A549 (cell line): ENCODE results near the gene PHF10.

Source experiments
- CEBPB ChIP-seq, 2 experiments: fragments of >200 bp in 1 of 2; sonication (Bioruptor Twin) in 1 of 2; formaldehyde crosslinking in 1 of 2; IDR thresholded peaks; 2 replicates each; pipeline ENCODE4 v1.6.1; 2012 to 2016
- EP300 ChIP-seq, 2 experiments: fragments of >200 bp; sonication (Bioruptor Twin); formaldehyde crosslinking; IDR thresholded peaks; 2 replicates in 1 of 2; 3 replicates in 1 of 2; pipeline ENCODE4 v1.6.1; 2016 to 2017
- JUN ChIP-seq, 2 experiments: fragments of >200 bp; sonication (Bioruptor Twin); formaldehyde crosslinking; IDR thresholded peaks; 2 replicates in 1 of 2; 3 replicates in 1 of 2; pipeline ENCODE4 v1.6.1; 2016 to 2017
- KDM1A ChIP-seq: fragments of 200-600 bp; sonication (generic); IDR thresholded peaks from 2 replicates; pipeline ENCODE4 v1.6.1; 2016; ENCODE audit warnings: low read depth, mild to moderate bottlenecking
- MYC ChIP-seq: IDR thresholded peaks from 2 replicates; pipeline ENCODE4 v1.6.1; 2012; ENCODE audit warnings: mild to moderate bottlenecking, inconsistent platforms, low read length, improper control_type of control experiment, borderline replicate concordance
- NFE2L2 ChIP-seq: fragments of 150-350 bp; conservative IDR thresholded peaks from 2 replicates; pipeline ENCODE4 v1.6.1; 2014; ENCODE audit warnings: low read length
- POLR2A ChIP-seq: IDR thresholded peaks from 2 replicates; pipeline ENCODE4 v1.6.1; 2012; ENCODE audit warnings: mild to moderate bottlenecking, low read length
- RAD21 ChIP-seq, 2 experiments: fragments of >200 bp in 1 of 2; sonication (Bioruptor Twin) in 1 of 2; formaldehyde crosslinking in 1 of 2; IDR thresholded peaks in 1 of 2; conservative IDR thresholded peaks in 1 of 2; 2 replicates in 1 of 2; 3 replicates in 1 of 2; pipeline ENCODE4 v1.6.1; 2012 to 2018; ENCODE audit warnings: inconsistent platforms in 1 of 2
- ZFP36 ChIP-seq: fragments of 450-650 bp; IDR thresholded peaks from 2 replicates; pipeline ENCODE4 v1.6.1; 2014; ENCODE audit warnings: borderline replicate concordance; ENCODE audit not compliant: partially characterized antibody
- TF ChIP-seq, protein P1 (sequence below): fragments of >200 bp; sonication (Bioruptor Twin); formaldehyde crosslinking; IDR thresholded peaks from 3 replicates; pipeline ENCODE4 v1.5.1; 2016
- TF ChIP-seq, protein P2 (sequence below): fragments of 450-650 bp; IDR thresholded peaks from 2 replicates; pipeline ENCODE4 v1.6.1; 2014; ENCODE audit warnings: antibody characterized with exemption
- TF ChIP-seq, protein P3 (sequence below): IDR thresholded peaks from 2 replicates; pipeline ENCODE4 v1.6.1; 2012
- TF ChIP-seq, protein P4 (sequence below): fragments of 200-600 bp; sonication (generic); IDR thresholded peaks from 2 replicates; pipeline ENCODE4 v1.6.1; 2016; ENCODE audit warnings: antibody characterized with exemption, mild to moderate bottlenecking, moderate library complexity

DNA sequence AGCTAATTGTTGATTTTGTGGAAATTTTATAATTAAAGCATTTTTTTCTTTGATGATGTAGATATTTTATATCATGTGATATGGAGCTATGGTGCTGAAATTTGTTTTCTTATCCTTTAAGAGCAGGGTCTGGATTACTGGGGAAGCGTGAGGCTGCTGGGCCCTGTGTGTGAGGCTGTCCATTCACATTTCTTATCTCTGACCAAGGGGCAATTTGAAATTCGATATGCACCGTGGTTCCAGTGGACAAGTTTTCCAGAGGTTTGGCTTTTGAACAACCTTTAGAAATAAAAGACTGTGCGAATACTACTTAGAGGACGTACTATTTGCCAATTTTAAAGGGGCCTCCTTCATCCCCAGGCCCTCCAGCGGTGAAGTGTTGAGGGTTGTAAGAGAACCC, 30.9 kb upstream of the PHF10 start:
- TF ChIP-seq ZFP36 (no peak), MYC (no peak), POLR2A (no peak), RAD21 (conservative IDR thresholded peaks at IDR 0.05 in 1 of 2, IDR thresholded peaks at IDR 0.05 in 1 of 2) (no peak), CEBPB (IDR thresholded peaks at IDR 0.05) (no peak), JUN (IDR thresholded peaks at IDR 0.05) (no peak), EP300 (IDR thresholded peaks at IDR 0.05) (no peak), KDM1A (no peak), NFE2L2 (no peak)
- TF ChIP-seq, protein P1, sequence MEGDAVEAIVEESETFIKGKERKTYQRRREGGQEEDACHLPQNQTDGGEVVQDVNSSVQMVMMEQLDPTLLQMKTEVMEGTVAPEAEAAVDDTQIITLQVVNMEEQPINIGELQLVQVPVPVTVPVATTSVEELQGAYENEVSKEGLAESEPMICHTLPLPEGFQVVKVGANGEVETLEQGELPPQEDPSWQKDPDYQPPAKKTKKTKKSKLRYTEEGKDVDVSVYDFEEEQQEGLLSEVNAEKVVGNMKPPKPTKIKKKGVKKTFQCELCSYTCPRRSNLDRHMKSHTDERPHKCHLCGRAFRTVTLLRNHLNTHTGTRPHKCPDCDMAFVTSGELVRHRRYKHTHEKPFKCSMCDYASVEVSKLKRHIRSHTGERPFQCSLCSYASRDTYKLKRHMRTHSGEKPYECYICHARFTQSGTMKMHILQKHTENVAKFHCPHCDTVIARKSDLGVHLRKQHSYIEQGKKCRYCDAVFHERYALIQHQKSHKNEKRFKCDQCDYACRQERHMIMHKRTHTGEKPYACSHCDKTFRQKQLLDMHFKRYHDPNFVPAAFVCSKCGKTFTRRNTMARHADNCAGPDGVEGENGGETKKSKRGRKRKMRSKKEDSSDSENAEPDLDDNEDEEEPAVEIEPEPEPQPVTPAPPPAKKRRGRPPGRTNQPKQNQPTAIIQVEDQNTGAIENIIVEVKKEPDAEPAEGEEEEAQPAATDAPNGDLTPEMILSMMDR = no peak
- TF ChIP-seq, protein P2, sequence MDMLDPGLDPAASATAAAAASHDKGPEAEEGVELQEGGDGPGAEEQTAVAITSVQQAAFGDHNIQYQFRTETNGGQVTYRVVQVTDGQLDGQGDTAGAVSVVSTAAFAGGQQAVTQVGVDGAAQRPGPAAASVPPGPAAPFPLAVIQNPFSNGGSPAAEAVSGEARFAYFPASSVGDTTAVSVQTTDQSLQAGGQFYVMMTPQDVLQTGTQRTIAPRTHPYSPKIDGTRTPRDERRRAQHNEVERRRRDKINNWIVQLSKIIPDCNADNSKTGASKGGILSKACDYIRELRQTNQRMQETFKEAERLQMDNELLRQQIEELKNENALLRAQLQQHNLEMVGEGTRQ = no peak
- TF ChIP-seq, protein P3, sequence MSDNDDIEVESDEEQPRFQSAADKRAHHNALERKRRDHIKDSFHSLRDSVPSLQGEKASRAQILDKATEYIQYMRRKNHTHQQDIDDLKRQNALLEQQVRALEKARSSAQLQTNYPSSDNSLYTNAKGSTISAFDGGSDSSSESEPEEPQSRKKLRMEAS = no peak
- TF ChIP-seq, protein P4, sequence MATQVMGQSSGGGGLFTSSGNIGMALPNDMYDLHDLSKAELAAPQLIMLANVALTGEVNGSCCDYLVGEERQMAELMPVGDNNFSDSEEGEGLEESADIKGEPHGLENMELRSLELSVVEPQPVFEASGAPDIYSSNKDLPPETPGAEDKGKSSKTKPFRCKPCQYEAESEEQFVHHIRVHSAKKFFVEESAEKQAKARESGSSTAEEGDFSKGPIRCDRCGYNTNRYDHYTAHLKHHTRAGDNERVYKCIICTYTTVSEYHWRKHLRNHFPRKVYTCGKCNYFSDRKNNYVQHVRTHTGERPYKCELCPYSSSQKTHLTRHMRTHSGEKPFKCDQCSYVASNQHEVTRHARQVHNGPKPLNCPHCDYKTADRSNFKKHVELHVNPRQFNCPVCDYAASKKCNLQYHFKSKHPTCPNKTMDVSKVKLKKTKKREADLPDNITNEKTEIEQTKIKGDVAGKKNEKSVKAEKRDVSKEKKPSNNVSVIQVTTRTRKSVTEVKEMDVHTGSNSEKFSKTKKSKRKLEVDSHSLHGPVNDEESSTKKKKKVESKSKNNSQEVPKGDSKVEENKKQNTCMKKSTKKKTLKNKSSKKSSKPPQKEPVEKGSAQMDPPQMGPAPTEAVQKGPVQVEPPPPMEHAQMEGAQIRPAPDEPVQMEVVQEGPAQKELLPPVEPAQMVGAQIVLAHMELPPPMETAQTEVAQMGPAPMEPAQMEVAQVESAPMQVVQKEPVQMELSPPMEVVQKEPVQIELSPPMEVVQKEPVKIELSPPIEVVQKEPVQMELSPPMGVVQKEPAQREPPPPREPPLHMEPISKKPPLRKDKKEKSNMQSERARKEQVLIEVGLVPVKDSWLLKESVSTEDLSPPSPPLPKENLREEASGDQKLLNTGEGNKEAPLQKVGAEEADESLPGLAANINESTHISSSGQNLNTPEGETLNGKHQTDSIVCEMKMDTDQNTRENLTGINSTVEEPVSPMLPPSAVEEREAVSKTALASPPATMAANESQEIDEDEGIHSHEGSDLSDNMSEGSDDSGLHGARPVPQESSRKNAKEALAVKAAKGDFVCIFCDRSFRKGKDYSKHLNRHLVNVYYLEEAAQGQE = no peak
